Activated B cell treated with CpG ODN at 0.5 μM for 24 hours (primary cell): ENCODE results near the gene APBA2. TPM values are rescaled to one million over a fixed set of nuclear protein-coding genes. Genes with fewer than 3 reads are reported as not detected.

ENCODE experiments used
- ATAC-seq: fragments of 200-7000 bp; cut with Tn5 transposase; one replicate; pipeline ENCODE4 v1.10.0; 2021; ENCODE audit warnings: low read depth, mild to moderate bottlenecking, moderate library complexity
- CTCF ChIA-PET: fragments of 350-600 bp; sonication (Branson Sonifier 250); formaldehyde crosslinking; loops from one replicate; lab custom pipeline; 2021; ENCODE audit warnings: antibody characterized with exemption; lab: Charles Lee
- POLR2A ChIA-PET: fragments of 350-600 bp; sonication (Branson Sonifier 250); formaldehyde crosslinking; loops from one replicate; lab custom pipeline; 2021; ENCODE audit warnings: antibody characterized with exemption; lab: Charles Lee
- DNase-seq: peaks from one replicate; pipeline ENCODE4 v3.0.0; 2022
- H3K27ac Mint-ChIP-seq: one replicate; pipeline ENCODE4 v1.8.0; 2020; ENCODE audit warnings: mixed read lengths
- H3K27me3 Mint-ChIP-seq: one replicate; pipeline ENCODE4 v1.8.0; 2021; ENCODE audit warnings: mixed read lengths
- H3K36me3 Mint-ChIP-seq: one replicate; pipeline ENCODE4 v1.8.0; 2021; ENCODE audit warnings: low read depth, mixed read lengths
- H3K4me1 Mint-ChIP-seq: one replicate; pipeline ENCODE4 v1.8.0; 2021; ENCODE audit warnings: mixed read lengths
- H3K4me3 Mint-ChIP-seq: one replicate; pipeline ENCODE4 v1.8.0; 2020; ENCODE audit warnings: mild to moderate bottlenecking, mixed read lengths
- H3K9me3 Mint-ChIP-seq: one replicate; pipeline ENCODE4 v1.8.0; 2020; ENCODE audit warnings: mixed read lengths
- intact Hi-C: fragments of 100-400 bp; cut with micrococcal nuclease; formaldehyde crosslinking; loops from one replicate; pipeline ENCODE4 v1.15.1; 2024
- total RNA-seq: library from RNA; stranded (reverse); gene quantifications from 2 replicates; pipeline ENCODE4 v1.2.3, GENCODE V29; 2022
- TF ChIP-seq, protein P1 (sequence below): fragments of 200-600 bp; IDR thresholded peaks from one replicate; pipeline ENCODE4 v1.8.0; 2022; ENCODE audit warnings: antibody characterized with exemption, mild to moderate bottlenecking

Gene APBA2
- total RNA-seq, 1 donor from 2014 or later = not detected

DNA sequence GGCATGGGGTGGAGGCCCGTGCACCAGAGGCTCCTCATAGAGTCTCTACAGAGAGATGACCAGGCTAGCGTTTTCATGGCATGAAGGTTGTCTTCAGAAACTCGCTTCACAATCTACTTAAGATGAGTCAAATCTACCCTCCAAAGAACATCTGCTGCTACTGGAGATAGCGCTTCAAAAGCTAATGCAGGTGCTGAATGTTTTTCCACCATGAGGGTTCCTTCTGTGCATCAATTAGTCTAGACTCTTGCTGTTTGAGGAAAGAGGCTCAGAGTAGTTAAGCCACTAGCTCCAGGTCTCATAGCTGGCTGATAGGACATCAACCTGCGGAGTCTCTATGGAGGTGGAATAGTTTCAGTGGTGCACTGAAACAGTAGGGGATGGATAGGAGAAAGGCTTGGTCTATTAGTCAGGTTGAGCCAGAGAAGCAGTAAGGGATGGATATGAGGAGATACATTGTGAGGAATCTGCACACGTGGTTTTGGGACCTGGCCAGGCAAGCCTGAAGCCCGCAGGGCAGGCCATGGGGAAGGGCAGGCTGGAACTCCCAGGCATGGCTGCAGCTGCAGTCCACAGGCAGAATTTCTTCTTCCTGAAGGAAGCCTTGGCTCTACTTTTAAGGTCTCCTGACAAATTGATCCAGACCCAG lies 117.5 kb downstream of the APBA2 start:
- ATAC-seq (no peak), DNase-seq (no peak)
- no peaks in the 10 kb centered on the region for H3K27me3 Mint-ChIP-seq
- no peak overlapping the region for H3K27ac Mint-ChIP-seq
- ChIA-PET POLR2A (no interaction called here), CTCF (no interaction called here)
- TF ChIP-seq, protein P1, sequence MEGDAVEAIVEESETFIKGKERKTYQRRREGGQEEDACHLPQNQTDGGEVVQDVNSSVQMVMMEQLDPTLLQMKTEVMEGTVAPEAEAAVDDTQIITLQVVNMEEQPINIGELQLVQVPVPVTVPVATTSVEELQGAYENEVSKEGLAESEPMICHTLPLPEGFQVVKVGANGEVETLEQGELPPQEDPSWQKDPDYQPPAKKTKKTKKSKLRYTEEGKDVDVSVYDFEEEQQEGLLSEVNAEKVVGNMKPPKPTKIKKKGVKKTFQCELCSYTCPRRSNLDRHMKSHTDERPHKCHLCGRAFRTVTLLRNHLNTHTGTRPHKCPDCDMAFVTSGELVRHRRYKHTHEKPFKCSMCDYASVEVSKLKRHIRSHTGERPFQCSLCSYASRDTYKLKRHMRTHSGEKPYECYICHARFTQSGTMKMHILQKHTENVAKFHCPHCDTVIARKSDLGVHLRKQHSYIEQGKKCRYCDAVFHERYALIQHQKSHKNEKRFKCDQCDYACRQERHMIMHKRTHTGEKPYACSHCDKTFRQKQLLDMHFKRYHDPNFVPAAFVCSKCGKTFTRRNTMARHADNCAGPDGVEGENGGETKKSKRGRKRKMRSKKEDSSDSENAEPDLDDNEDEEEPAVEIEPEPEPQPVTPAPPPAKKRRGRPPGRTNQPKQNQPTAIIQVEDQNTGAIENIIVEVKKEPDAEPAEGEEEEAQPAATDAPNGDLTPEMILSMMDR = no peak
- H3K9me3 Mint-ChIP-seq = peaks cover 5% of the 10 kb centered on the region
- no peaks in the 10 kb centered on the region for H3K4me1 Mint-ChIP-seq
- intact Hi-C loops = no loop called here
- H3K4me3 Mint-ChIP-seq = no peak overlapping the region
- H3K36me3 Mint-ChIP-seq = no peaks in the 10 kb centered on the region

DNA sequence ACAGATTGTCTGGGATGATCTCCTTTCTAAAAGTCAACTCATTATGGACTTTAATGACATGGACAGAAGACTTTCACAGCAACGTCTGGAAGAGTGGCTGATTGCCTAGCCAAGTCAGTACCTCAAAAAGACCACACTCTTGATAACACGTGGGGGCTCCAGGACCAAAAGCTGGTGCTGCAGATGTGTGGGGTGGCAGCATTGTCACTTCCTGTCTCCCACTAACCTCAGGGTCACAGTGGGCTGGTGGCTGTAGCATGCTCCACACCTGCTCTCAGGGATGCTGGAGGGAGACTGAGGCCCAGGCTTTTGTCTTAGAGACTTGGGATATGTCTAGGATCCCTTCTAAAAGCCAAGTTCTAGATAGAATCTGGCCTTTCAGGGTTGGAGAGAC lies 118.1 kb downstream of the APBA2 start:
- Mint-ChIP-seq H3K27me3 (no peaks in the 10 kb centered on the region), H3K36me3 (no peaks in the 10 kb centered on the region), H3K4me1 (no peaks in the 10 kb centered on the region), H3K4me3 (no peak overlapping the region), H3K9me3 (peaks cover 5% of the 10 kb centered on the region), H3K27ac (no peak overlapping the region)
- TF ChIP-seq, protein P1 = no peak
- CTCF ChIA-PET = no interaction called here
- intact Hi-C loops = no loop called here
- POLR2A ChIA-PET = no interaction called here
- DNase-seq (no peak), ATAC-seq (no peak)

DNA sequence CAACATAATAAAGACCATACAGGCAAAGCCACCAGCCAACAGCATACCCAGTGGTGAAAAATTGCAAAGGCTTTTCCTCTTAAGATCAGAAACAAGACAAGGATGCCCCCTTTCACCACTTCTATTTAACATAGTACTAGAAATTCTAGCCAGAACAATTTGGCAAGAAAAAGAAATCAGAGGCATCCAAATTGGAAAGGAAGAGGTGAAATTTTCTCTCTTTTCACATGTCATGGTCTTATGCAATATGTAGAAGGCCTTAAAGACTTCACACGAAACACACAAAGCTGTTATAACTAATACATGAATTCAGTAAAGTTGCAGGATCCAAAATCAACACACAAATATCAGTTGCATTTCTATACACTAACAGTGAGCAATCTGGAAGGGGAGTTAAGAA lies 120.2 kb downstream of the APBA2 start:
- intact Hi-C loops = no loop called here
- no peaks in the 10 kb centered on the region for H3K4me1 Mint-ChIP-seq

DNA sequence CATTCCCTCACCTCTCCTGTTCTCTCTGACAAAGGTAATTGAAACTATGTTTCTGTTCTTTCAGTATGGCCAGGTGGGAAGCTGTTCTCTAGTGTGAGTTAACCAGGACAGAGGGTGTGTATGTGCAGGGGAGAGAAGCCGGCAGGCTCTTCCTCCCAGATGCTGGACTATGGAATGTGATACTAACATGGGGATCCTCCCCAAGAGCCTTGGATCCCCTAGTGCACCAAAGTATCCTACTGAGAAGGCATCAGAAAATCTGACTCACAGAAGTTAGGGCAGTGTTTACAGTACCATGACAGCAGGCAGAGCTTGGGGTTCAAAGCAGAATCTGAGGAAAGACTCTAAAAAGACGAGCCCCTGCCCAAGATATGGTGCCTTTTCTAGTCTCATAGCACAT lies 123.1 kb downstream of the APBA2 start:
- Mint-ChIP-seq H3K27me3 (no peaks in the 10 kb centered on the region), H3K36me3 (no peaks in the 10 kb centered on the region), H3K9me3 (peaks cover 5% of the 10 kb centered on the region), H3K27ac (no peak overlapping the region), H3K4me3 (no peak overlapping the region), H3K4me1 (no peaks in the 10 kb centered on the region)
- POLR2A ChIA-PET = no interaction called here
- intact Hi-C loops = no loop called here
- TF ChIP-seq, protein P1 = no peak
- ATAC-seq (no peak), DNase-seq (no peak)
- CTCF ChIA-PET = no interaction called here

More for the DNA sequence above, 120.2 kb downstream of the APBA2 start:
- no peak overlapping the region for H3K27ac Mint-ChIP-seq
- ATAC-seq (no peak), DNase-seq (no peak)
- H3K36me3 Mint-ChIP-seq = no peaks in the 10 kb centered on the region
- H3K4me3 Mint-ChIP-seq = no peak overlapping the region
- TF ChIP-seq, protein P1 = no peak
- no peaks in the 10 kb centered on the region for H3K27me3 Mint-ChIP-seq
- POLR2A ChIA-PET = no interaction called here
- H3K9me3 Mint-ChIP-seq = peaks cover 5% of the 10 kb centered on the region
- CTCF ChIA-PET = no interaction called here

DNA sequence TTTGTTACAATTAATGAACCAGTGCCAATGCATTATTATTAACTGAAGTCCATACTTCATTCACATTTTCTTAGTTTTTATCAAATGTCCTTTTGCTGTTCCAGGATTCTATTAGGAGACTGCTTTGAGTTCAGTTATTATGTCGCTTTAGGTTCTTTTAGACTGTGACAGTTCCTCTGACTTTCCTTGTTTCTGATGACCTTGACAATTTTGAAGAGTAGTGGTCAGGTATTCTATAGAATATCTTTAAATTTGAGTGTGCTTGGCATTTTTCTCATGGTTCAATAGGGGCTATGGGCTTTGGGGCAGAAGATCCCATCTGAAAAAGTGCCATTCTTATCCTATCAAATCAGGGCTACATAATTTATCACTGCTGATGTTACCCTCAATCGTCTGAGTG lies 126.3 kb downstream of the APBA2 start:
- peaks cover 5% of the 10 kb centered on the region for H3K9me3 Mint-ChIP-seq
- intact Hi-C loops = no loop called here
- ChIA-PET CTCF (no interaction called here), POLR2A (no interaction called here)
- H3K27me3 Mint-ChIP-seq = no peaks in the 10 kb centered on the region
- no peak overlapping the region for H3K27ac Mint-ChIP-seq
- no peaks in the 10 kb centered on the region for H3K36me3 Mint-ChIP-seq
- TF ChIP-seq, protein P1 = no peak
- ATAC-seq (no peak), DNase-seq (no peak)
- H3K4me1 Mint-ChIP-seq = no peaks in the 10 kb centered on the region
- H3K4me3 Mint-ChIP-seq = no peak overlapping the region
